ENCODE measurements around the gene TEAD1.
"Not testable (repeated sequence)": the region's sequence is repeated elsewhere in the genome, so short reads cannot be mapped to it uniquely, and the experiment has no call there.

Gene TEAD1

DNA sequence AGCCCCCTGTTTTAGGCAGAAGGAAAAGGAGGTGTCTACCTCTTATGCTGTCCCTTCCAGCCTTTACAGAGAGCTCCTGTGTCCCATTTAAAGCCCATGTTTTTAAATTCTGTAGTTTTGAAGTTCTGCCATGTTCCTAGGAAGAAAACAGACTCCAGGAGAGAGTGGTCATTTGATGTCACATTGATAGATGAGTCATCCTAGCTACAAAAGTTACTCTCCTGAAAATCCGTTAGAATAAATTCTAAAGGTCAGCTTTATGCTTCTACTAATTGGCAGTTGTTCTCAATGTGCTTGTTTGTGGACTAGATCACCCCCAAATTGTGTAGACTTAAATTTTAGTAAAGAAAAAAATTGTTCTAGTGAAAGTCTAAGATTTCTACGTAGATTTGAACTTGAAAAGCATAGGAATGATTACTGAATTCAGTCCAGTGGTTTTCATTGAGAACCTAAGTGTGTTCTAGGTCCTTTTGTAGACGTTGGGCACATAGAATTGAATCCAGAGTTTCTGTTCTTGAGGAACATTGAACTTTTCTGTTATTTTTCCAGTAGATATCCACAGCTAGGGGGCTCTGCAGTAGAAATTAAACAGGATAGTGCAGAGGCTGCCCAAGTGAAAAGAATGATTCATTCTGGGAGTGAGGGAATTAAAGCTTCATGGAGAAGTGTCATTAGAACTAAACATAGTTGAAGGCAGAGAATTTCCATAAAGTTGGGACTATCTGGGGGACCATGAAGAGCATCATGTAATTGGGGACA lies 194.3 kb downstream of the TEAD1 start:
- TF ChIP-seq, protein P1, sequence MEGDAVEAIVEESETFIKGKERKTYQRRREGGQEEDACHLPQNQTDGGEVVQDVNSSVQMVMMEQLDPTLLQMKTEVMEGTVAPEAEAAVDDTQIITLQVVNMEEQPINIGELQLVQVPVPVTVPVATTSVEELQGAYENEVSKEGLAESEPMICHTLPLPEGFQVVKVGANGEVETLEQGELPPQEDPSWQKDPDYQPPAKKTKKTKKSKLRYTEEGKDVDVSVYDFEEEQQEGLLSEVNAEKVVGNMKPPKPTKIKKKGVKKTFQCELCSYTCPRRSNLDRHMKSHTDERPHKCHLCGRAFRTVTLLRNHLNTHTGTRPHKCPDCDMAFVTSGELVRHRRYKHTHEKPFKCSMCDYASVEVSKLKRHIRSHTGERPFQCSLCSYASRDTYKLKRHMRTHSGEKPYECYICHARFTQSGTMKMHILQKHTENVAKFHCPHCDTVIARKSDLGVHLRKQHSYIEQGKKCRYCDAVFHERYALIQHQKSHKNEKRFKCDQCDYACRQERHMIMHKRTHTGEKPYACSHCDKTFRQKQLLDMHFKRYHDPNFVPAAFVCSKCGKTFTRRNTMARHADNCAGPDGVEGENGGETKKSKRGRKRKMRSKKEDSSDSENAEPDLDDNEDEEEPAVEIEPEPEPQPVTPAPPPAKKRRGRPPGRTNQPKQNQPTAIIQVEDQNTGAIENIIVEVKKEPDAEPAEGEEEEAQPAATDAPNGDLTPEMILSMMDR (IDR thresholded peaks at IDR 0.05; ENCODE audit: insufficient read depth, low read depth, low read length, missing control alignments) = no peak
- H3K4me3 ChIP-seq (ENCODE audit: low read depth, low read length) = no peak overlapping the region
- DNase-seq (ENCODE audit: low read depth) = no peak

DNA sequence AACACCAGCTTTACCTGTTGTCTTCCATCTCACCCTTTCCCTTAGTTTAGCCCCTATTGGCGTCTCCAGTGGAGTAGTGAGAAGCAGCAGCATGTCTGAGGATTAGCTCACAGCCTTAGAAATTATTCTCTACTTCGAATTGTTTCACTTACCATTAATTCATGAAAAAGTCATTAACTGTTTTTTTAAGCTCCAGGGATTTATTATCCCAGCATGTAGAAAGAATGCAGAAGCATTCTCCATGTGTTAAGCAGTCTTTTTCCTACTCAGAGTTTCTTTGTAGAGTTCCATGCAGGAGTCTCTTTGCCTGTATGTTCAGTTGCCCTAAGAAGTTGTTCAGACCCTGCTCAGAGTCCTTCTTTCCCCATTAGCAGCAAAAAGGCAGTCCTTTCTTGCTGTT lies 197.0 kb downstream of the TEAD1 start:
- H3K4me3 ChIP-seq (ENCODE audit: low read depth, low read length) = no peak overlapping the region
- no peak for DNase-seq (ENCODE audit: low read depth)
- TF ChIP-seq, protein P1 (IDR thresholded peaks at IDR 0.05; ENCODE audit: insufficient read depth, low read depth, low read length, missing control alignments) = no peak

DNA sequence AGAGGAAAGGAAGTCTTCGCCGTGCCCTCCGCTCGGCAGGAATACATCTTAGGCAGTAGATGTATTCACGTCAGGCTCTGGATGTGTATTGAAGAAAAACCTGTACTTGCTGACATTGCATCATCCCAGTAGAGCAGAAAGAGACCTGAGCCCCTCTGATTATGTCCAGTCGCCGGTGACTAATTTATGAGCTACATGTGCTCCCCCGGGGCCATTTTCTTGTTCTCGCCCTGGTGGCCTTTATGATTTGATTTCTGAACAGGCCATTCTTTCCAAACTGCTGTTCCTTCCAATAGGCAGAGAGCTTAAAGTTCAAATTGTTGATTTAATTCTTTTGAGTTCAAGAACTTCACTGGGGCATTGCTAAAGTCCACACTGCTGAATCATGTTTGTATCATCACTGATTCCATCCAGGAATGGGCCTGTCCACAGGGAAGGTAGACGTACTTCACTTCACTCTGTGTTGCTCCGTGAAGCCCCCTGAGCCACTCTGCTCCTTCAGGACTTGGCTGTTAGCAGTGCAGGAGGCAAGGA lies 197.6 kb downstream of the TEAD1 start:
- no peak for DNase-seq (ENCODE audit: low read depth)
- TF ChIP-seq, protein P1 (IDR thresholded peaks at IDR 0.05; ENCODE audit: insufficient read depth, low read depth, low read length, missing control alignments) = no peak
- H3K4me3 ChIP-seq (ENCODE audit: low read depth, low read length) = no peak overlapping the region

DNA sequence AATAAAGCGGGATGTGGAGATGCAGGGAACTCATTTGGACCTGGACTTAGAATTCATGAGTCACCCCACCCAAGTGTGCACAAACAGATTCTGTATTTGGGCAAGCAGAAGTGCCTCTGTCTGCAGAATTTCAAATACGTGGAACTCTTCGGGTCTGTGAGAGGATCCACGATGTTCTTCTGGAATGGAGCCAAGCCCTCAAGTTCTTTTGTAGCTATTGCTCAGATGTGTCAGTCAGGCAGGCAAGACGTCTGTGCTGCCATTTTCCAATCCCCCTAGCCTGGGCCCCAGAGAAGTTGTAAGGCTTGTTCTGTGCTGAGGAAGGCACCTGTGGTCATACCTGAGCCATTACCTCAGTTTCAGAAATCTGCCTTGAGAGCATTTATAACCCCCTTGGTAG lies 202.1 kb downstream of the TEAD1 start:
- no peak for DNase-seq (ENCODE audit: low read depth)
- TF ChIP-seq, protein P1 (IDR thresholded peaks at IDR 0.05; ENCODE audit: insufficient read depth, low read depth, low read length, missing control alignments) = no peak

DNA sequence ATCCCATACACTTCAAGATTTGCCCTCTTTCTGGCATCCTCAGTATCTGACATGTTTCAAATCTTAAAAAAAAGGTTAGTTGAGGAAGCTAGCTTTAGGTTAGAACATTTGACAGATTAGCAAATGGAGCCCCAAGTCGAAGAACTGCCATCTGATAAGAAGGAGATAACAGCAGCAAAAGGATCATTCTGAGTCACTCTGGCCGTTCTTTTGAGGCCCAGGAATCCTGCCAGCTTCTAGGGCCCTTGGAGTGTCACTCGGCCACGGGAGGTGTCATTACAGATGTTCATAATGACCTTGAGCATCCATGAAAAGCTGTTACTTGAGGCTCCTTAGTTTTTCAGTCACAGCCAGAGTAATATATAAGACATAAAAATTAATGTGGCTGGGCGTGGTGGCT lies 202.8 kb downstream of the TEAD1 start:
- no peak overlapping the region for H3K4me3 ChIP-seq (ENCODE audit: low read depth, low read length)
- TF ChIP-seq, protein P1 (IDR thresholded peaks at IDR 0.05; ENCODE audit: insufficient read depth, low read depth, low read length, missing control alignments) = no peak
- DNase-seq (ENCODE audit: low read depth) = no peak

More for the DNA sequence above, 202.1 kb downstream of the TEAD1 start:
- no peak overlapping the region for H3K4me3 ChIP-seq (ENCODE audit: low read depth, low read length)

DNA sequence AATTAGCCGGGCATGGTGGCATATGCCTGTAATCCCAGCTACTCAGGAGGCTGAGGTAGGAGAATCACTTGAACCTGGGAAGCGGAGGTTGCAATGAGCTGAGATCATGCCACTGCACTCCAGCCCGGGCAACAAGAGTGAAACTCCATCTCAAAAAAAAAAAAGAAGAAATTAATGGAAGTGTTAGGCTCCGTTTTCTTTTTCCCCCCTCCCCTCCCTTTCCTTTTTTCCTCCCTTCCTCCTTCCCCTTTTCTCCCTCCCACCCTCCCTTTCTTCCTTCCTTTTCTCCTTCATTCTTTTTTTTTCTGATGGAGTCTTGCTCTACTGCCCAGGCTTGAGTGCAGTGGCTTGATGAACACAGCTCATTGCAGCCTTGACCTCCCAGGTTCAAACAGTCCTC lies 203.3 kb downstream of the TEAD1 start:
- not testable (repeated sequence) for DNase-seq (ENCODE audit: low read depth); H3K4me3 ChIP-seq (ENCODE audit: low read depth, low read length)

DNA sequence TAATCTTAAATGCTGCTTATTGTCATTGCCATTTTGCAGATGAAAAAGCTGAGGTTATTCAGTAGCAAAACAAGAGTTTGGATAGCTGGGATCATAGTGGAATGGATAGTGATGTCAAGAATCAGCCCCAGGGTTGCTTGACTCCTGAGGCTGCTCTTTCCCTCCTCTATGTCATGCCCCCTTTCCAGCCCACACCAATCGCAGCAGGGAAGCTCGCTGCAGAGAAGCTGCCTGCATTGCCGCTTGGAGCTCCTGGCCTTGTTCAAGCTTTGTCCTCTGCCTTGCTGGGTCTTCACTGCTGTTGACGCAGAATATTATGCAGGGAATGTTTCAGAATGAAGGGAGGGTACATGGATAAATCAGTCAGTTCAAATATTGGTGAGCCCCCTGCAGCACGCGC lies 206.1 kb downstream of the TEAD1 start:
- H3K4me3 ChIP-seq (ENCODE audit: low read depth, low read length) = no peak overlapping the region
- TF ChIP-seq, protein P1 (IDR thresholded peaks at IDR 0.05; ENCODE audit: insufficient read depth, low read depth, low read length, missing control alignments) = no peak
- no peak for DNase-seq (ENCODE audit: low read depth)

Measured in GM12865 (cell line).